CD4-positive, alpha-beta T cell treated with Interleukin-21 for 1 hour (primary cell): ENCODE data around the gene MYLK.

Experiments
- DNase-seq: peaks from one replicate; pipeline ENCODE4 v3.0.0-alpha.2; 2020

MYLK gene

GRCh38 chr3:123571264-123571972, 312.7 kb downstream of the MYLK start:
- no peak for DNase-seq

- no peak for DNase-seq
Measured at GRCh38 chr3:123568875-123569274, 315.3 kb downstream of the MYLK start.

- no peak for DNase-seq
Measured at GRCh38 chr3:123568034-123568433, 316.1 kb downstream of the MYLK start.

- no peak for DNase-seq
Measured at GRCh38 chr3:123564056-123564455, 320.1 kb downstream of the MYLK start.

- no peak for DNase-seq
Measured at GRCh38 chr3:123562547-123562946, 321.6 kb downstream of the MYLK start.

- no peak for DNase-seq
Measured at GRCh38 chr3:123561188-123561587, 322.9 kb downstream of the MYLK start.
